Activated gamma-delta T cell (primary cell): ENCODE results near the gene HBQ1.
"Not testable (repeated sequence)": the region's sequence is repeated elsewhere in the genome, so short reads cannot be mapped to it uniquely, and the experiment has no call there.

Experiments
- DNase-seq: peaks from one replicate; lab custom pipeline; 2025; lab: John Stamatoyannopoulos, UW

The HBQ1 gene

GRCh38 chr16:176006-176405 lies 4.3 kb upstream of the HBQ1 start:
- DNase-seq: not testable (repeated sequence)

DNA sequence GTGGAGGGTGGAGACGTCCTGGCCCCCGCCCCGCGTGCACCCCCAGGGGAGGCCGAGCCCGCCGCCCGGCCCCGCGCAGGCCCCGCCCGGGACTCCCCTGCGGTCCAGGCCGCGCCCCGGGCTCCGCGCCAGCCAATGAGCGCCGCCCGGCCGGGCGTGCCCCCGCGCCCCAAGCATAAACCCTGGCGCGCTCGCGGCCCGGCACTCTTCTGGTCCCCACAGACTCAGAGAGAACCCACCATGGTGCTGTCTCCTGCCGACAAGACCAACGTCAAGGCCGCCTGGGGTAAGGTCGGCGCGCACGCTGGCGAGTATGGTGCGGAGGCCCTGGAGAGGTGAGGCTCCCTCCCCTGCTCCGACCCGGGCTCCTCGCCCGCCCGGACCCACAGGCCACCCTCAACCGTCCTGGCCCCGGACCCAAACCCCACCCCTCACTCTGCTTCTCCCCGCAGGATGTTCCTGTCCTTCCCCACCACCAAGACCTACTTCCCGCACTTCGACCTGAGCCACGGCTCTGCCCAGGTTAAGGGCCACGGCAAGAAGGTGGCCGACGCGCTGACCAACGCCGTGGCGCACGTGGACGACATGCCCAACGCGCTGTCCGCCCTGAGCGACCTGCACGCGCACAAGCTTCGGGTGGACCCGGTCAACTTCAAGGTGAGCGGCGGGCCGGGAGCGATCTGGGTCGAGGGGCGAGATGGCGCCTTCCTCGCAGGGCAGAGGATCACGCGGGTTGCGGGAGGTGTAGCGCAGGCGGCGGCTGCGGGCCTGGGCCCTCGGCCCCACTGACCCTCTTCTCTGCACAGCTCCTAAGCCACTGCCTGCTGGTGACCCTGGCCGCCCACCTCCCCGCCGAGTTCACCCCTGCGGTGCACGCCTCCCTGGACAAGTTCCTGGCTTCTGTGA lies 3.5 kb upstream of the HBQ1 start, which contains the start of gene HBA1:
HBA1 (plus strand) TSS at position 204 of the 906 bp plus-strand sequence; CDS start at position 241, 37 bp downstream.
- not testable (repeated sequence) for DNase-seq

DNA sequence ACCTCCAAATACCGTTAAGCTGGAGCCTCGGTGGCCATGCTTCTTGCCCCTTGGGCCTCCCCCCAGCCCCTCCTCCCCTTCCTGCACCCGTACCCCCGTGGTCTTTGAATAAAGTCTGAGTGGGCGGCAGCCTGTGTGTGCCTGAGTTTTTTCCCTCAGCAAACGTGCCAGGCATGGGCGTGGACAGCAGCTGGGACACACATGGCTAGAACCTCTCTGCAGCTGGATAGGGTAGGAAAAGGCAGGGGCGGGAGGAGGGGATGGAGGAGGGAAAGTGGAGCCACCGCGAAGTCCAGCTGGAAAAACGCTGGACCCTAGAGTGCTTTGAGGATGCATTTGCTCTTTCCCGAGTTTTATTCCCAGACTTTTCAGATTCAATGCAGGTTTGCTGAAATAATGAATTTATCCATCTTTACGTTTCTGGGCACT lies 2.9 kb upstream of the HBQ1 start:
- DNase-seq: no peak

DNA sequence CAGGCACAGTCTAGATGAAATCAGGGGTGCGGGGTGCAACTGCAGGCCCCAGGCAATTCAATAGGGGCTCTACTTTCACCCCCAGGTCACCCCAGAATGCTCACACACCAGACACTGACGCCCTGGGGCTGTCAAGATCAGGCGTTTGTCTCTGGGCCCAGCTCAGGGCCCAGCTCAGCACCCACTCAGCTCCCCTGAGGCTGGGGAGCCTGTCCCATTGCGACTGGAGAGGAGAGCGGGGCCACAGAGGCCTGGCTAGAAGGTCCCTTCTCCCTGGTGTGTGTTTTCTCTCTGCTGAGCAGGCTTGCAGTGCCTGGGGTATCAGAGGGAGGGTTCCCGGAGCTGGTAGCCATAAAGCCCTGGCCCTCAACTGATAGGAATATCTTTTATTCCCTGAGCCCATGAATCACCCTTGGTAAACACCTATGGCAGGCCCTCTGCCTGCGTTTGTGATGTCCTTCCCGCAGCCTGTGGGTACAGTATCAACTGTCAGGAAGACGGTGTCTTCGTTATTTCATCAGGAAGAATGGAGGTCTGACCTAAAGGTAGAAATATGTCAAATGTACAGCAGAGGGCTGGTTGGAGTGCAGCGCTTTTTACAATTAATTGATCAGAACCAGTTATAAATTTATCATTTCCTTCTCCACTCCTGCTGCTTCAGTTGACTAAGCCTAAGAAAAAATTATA lies 2.1 kb upstream of the HBQ1 start:
- no peak for DNase-seq

- DNase-seq: no peak
Observed at GRCh38 chr16:178668-179015, 1.6 kb upstream of the HBQ1 start.

- no peak for DNase-seq
Observed at GRCh38 chr16:179211-180092, 807 bp upstream of the HBQ1 start.

- peak; percentile 67 for DNase-seq
Observed at GRCh38 chr16:180681-181564, 664 bp downstream of the HBQ1 start.

GRCh38 chr16:181565-182021 lies 1.3 kb downstream of the HBQ1 start:
- DNase-seq: no peak

DNA sequence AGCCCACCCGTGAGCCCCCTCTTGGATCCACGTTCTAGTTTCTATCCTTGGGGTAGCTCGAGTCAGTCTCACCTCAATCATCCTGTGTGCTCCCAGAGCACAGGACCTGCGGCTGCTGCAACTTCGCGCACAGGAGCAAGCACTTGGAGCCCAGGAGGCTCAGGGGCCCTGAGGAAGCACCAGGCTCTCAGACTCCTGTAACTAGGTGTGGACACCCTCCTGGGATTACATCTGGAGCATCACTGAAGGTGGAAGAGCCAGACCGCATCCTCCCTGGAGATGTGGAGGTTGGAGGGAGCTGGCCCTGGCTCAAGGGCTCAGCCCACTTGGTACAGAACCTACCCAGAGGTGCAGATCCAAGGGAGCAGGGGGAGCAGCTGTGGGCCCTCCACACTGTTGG lies 2.7 kb downstream of the HBQ1 start:
- DNase-seq: no peak

DNA sequence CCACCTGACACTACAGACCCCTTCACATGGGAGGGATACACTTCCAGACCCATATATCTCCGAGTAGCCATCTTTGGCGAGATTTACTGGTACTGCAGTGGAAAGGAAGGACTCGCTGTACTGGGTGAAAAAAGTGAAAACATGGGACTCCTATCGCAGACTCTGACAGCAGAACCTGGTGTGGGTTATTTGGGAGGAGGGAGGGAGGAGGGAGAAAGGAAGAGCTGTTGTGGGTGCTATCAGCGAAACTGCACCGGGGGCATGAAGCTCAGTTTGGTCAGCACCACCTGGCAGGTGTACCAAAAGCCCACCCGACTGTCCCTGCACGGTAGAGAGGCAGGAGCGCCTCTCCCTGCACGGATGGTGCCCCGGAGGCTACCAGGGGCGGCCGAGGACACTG lies 5.0 kb downstream of the HBQ1 start:
- DNase-seq: no peak

DNA sequence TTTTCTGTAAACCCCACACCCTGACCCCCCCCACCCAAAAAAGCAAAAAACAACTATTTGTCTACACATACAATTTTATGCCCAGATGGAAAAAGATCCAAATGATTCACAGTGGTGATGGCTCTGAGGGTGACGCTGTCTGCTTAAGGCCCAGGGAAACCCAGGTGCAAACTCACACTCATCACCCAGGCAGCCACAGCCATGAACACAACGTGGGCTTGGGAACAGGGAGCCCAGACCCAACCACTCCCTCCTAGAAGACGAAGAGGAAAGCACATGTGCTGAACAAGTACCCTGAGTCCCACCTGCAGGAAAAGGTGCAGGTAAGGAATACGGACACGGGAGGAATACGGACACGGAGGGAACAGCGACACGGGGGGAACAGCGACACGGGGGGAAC lies 5.4 kb downstream of the HBQ1 start:
- DNase-seq: no peak

DNA sequence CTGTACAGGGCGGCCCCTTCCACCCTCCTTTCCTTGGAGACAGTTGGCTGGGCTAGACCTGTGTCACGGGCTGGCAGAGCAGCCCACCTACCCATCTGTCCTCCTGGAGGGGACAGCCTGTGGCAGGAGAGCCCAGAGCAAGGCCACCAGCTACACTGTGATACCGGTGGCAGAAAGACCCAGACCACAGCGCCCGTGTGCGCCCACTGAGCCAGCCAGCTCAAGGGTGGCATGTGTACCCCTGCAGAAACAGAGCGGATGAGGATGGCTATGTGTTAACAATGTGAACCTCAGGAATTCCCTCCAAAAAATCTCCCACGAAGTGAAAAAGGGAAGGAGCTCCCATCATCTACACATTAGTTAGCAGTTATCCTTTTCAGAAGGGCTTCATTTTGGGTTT lies 7.1 kb downstream of the HBQ1 start:
- DNase-seq: no peak

GRCh38 chr16:188674-189073 lies 8.4 kb downstream of the HBQ1 start:
- DNase-seq: no peak

- DNase-seq: no peak
Observed at GRCh38 chr16:189604-190186, 9.4 kb downstream of the HBQ1 start.

GRCh38 chr16:191831-192230 lies 11.6 kb downstream of the HBQ1 start:
- no peak for DNase-seq

DNA sequence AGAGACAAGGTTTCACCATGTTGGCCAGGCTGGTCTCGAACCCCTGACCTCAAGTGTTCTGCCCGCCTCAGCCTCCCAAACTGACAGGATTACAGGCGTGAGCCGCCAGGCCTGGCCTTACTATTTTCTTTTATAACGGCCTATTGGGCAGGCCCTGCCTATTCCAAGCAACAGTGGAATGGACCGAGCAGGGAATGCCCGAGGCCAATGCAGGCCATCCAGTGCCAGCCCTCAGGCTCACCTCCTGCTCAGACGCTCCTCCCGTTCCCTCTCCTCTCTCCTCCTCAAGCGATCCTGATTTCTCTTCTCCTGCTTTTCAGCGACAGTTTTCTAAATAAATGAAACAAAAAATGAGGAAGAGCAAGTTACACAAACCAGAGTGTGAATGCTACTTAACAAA lies 12.4 kb downstream of the HBQ1 start:
- DNase-seq: no peak

DNA sequence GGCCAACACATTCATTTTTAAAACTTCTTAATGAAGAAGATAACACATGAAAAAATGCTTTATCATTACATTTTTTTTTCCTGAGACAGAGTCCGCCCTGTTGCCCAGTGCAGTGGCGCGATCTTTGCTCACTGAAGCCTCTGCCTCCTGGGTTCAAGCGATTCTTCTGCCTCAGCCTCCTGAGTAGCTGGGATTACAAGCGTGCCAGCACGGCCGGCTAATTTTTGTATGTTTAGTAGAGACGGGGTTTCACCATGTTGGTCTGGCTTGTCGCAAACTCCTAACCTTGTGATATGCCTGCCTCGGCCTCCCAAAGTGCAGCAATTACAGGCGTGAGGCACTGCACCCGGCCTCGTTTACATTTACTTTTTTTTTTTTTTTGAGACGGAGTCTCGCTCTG lies 13.2 kb downstream of the HBQ1 start:
- no peak for DNase-seq

DNA sequence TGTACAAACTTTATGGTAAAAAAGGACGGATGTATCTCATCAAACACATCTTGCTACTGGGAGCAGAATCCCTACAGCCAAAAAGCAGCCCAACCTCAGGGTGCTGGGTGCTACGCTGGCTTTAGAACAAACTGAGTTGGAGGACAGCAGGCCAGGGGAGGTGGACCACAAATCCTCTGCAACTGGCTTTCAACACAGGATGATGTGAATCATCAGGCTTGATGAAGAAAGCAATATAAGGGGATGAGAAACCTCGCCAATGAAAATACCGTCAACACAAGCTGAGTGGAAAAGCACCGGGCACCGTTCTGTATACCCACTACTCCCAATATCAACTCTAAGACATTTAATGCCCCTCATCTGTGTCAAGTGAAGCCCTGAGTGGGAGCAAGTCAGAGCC lies 14.3 kb downstream of the HBQ1 start:
- DNase-seq: no peak

GRCh38 chr16:200388-200787 lies 20.1 kb downstream of the HBQ1 start:
- no peak for DNase-seq

GRCh38 chr16:203246-203645 lies 23.0 kb downstream of the HBQ1 start:
- DNase-seq: no peak

GRCh38 chr16:204046-204445 lies 23.8 kb downstream of the HBQ1 start:
- DNase-seq: not testable (repeated sequence)
